Left renal pelvis (tissue), 4 donors: ENCODE results near the gene ZDHHC14. TPM values are rescaled to one million over a fixed set of nuclear protein-coding genes. Genes with fewer than 3 reads are reported as not detected.
"Not testable (repeated sequence)": the region's sequence is repeated elsewhere in the genome, so short reads cannot be mapped to it uniquely, and the experiment has no call there.

Experiments
- DNase-seq, 4 donors: peaks; one replicate each; pipeline ENCODE4 v3.0.0-alpha.2; 2013; ENCODE audit warnings: low read depth in 4 of 4, low spot score in 3 of 4
- polyA plus RNA-seq, 4 donors: library from polyadenylated mRNA; unstranded; fragments of 120-200 nt; gene quantifications; one replicate each; pipeline ENCODE4 v1.2.1, GENCODE V29; 2013; ENCODE audit not compliant: insufficient read length in 4 of 4

Gene ZDHHC14
- polyA plus RNA-seq, 4 donors: 14.3 to 25.1 (median 21.5) TPM

DNA sequence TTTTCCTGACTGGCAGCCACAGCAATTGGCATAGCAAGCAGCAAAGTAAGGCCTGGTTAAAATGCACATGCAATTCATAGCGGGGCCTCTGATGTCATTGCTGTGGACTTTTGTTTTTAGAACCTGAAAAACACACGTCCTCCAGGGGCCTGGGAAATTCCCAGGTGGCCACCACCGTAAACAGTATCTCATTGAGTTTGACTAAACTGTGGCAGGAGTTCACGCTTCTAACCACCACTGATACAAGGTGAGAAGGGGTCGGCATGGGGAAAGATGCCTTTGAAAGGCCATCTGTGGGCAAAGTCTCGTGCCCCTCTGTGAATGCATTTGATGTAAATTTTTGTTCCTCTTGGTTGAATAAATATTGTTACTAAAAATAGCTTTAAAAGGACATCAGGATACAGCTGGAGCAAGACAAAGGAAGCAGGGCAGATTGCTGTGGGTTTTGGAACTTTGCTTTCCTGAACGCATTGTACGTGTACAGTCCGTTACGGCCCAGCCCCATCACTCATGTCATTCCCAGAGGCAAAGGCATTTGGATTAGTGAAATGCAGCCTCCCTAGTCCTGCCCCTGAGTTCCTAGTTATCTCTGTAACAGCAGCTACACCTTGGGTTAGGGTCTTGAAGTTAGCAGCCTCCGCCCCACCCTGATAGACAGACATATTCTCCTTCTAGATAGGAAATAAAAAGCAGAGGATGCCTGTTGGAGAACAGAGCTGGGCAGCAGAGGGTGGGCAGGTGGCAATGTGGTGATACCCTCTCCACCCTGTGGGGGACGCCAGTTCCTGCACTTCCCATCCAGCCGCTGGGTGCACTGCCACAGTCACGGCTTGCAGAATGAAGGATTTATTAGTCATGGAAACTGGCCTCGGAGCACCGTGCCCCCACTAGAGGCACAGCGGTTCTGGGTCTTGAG is 80.3 kb downstream of the ZDHHC14 start:
- no peak for DNase-seq

DNA sequence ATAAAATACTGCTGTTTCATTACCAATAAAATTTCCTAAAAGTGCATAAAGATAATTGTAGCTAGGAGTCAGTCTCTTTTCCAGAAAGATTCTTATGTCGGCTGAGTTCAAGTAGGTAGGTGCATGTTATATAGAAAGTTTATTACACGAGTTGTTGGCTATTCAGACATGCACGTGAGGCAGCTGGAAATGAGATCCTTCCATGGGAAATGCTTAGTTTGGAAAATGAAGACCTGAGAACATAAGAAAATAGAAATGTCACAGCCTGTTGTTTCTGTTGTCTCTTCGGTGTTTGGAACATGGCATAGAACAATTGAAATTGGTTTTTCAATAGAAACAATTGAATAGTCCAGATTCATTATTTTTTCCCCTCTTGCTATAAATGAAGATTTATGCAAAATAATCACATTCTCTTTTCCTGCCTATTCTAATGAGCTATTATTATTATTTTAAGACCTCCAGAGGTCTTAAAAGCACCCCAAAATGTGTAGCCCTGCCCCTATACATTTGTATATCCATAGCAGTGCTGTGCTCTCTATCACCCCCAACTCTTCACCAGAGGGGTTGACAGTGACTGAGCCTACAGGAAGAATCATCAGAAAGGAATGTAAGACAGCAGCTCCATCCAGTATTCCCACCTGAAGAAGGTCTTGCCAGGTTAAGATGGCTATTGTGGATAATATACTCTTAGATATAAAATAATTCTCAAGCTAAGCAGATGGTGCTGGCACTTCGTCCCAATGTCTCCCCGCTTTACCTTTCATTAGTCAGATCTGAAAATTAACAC is 82.2 kb downstream of the ZDHHC14 start:
- no peak for DNase-seq

DNA sequence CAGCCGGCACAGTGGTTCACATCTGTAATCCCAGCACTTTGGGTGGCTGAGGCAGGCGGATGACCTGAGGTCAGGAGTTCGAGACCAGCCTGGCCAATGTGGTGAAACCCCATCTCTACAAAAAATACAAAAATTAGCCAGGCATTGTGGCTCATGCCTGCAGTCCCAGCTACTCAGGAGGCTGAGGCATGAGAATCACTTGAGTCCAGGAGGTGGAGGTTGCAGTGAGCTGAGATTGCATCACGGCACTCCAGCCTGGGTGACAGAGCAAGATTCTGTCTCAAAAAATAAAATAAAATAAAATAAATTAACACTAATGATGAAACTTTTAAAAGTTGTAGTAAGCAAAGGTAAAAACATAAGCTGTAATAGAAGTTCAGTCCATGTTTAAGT is 82.7 kb downstream of the ZDHHC14 start:
- DNase-seq: not testable (repeated sequence)

DNA sequence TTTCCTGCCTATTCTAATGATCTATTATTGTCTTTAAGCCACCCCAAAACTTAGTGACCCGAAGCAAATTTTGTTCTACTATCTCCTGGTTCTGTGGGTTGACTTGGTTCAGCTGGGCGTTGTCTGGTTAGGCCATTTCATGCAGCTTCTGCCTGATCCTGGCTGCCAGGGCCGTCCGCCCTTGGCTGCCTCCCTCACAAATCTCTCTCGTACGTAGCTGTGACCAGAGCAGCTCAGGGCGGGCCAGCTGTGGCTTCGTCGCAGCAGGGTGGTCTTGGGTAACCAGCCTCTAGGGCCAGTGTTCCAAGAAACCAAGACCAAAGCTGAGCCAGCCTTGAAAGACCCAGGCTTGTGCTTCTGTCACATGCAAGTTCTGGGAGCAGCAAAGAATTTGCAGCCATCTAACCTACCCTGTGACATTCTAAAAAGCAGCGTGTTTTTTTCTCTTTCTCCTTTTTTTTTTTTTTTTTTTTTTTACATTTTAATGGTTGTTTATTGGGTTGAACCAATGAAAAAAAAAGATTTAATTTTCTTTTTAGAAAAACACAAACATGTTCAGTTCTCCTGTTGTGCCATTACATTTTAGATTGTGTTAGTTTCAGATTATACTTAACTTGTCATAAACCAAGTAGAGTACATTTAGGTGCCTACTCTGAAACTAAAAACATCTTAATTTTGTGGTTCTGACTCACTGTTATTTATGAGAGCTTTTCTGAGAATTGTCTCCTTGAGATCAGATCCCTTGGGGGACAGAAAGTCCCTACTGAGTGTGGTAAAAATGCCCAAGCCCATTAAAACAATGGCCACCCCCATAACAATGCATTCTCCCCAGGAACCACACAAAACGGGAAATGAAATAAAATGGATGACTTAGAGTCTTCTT is 83.9 kb downstream of the ZDHHC14 start:
- no peak for DNase-seq

DNA sequence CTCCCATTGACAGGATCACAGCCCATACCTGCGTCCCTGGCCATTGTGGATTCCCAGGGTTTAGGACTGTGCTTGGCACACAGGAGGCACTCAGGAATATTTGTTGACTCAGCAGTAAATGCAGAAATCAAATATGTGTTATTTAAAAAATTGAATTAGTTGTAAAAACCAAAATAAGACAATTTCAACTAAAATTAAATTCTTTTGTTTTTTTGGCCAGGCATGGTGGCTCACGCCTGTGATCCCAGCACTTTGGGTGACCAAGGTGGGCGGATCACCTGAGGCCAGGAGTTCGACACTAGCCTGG is 85.3 kb downstream of the ZDHHC14 start:
- DNase-seq: no peak

DNA sequence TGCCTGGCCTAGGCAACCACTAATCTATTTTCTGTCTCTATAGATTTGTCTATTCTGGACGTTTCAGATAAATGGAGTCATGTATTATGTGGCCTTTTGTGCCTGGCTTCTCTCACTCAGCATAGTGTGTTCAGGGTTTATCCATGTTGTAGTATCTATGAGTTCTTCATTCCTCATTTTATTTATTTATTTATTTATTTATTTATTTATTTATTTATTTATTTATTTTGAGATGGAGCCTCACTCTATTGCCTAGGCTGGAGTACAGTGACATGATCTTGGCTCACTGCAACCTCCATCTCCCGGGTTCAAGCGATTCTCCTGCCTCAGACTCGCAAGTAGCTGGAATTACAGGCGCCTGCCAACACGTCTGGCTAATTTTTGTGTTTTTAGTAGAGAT is 86.3 kb downstream of the ZDHHC14 start:
- DNase-seq: not testable (repeated sequence)

DNA sequence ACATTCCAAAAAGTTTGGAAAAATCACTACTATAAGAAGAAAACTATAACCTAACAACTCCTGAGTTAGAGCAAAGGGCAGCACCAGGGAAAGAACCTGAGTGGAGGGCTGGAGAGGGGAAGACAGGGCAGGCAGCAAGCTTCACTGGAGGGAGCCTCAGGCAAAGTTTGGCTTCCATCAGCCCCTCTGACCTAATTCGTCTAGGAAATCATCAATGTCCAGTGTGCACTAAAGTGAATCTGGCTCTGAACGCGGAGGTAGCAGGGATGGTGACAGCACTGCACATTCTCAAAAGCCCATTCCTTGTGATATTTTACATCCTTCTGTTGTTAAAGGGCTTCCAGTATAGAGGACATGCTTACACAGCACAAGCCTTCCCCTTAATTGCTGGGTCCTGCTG is 87.1 kb downstream of the ZDHHC14 start:
- no peak for DNase-seq

DNA sequence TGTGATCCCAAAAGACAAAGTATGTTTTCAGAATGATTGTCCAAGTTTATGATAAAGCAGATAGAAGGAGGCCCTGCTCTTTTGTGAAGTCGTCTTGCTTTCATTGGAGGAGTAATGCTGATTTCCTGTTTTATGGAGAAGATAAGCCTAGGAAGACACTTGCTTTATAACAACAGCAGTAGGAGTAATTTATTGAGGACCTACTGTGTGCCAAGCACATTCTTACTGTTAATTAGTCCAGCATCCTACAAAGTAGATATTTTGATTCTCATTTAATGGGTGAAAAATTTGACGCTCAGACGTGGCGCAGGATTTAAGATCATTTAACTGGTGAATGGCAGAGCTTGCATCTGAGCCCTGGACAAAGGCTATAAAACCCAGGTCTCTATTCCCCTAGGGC is 87.6 kb downstream of the ZDHHC14 start:
- no peak for DNase-seq

DNA sequence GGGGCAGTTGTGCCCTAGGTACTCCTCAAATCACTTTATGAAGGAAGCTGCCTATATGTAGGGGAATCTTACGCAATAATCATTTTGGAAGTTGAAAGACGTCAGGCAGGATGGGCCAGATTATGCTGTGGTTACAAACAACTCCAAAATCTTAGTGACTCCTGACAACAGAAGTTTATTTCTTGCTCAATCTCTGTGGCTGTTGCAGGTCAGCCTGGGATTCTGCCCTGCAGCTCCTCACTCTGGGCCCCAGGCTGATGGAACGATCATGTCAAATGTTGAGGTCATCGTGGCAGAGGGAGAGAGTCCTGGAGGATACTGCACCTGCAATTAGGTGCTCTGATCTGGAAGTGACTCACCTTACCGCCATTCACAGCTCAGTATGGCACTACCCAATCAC is 88.4 kb downstream of the ZDHHC14 start:
- no peak for DNase-seq

DNA sequence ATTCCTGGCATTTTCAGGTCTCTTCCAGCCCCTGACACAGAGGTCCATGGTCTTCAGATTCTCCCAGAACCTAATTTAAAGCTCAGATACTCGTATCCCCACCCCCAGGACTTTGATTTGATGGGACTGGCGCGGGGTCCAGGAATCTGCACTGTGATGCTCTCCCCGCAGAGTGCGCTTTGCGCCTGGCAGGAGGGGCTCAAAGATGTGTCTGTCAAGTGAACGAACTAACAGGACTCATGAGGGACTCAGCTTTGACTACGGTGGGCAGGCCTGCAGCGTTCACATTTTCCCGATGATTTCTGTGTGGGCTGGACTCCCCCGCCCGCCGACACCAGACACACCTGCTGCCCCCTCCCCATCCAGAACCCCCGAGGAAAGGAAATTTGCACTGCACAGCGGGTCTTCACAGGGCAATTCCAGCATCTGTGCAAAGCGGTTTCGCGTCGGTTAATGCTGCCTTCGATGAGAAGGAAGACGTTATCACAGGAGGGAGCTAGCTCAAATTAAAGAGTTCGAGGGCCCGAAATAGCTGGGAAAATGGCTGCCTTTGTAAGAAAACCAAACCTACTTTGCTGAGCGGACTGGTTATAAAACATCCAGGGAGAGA is 90.2 kb downstream of the ZDHHC14 start:
- DNase-seq: no peak

DNA sequence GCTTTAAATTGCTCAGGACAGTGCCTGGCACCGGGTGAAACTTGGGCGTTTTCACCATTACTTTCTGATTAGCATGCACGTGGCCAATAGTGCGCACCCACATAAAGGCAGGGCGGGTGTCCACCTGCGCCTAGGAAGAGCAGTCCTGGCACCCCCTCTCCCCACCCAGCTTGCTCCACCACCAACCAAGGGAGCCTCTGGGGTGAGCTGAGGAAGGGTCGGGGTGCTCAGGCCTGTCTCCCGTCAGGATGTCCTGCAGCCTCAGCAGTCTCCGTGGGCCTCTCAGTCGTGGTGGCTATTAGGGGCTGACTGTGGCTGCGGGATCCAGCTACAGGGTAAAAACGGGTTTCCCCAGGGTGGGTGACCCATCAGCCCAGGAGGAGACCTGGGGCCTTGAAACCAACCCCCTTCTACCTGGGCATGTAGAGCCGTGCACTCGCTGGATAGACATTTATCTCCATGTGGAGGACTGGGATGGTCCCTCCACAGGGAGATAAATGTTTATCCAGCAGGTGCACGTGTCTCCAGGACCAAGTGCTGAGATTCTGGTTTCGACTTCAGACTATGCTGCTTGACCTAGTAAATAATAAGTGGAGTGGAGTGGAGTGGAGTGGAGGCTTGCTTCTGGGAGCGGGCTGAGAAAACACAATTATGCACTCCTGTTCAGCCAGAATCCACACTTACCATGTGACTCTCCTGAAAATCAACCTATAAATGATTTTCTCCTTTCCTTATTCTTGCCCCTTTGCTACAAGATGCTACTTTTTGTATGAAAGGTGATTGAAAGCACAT is 91.1 kb downstream of the ZDHHC14 start:
- DNase-seq: no peak

DNA sequence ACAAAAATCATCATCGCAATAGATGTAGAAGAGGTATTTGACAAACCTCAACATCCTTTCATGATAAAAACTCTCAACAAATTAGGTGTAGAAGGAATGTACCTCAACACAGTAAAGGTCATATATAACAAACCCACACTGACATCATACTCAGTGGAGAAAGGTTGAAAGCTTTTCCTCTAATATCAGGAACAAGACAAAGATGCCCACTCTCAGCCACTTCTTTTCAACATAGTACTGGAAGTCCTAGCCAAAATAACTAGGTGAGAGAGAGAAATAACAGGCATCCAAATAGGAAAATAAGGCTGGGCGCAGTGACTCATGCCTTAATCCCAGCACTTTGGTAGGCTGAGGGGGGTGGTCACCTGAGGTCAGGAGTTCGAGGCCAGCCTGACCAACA is 95.8 kb downstream of the ZDHHC14 start:
- no peak for DNase-seq

DNA sequence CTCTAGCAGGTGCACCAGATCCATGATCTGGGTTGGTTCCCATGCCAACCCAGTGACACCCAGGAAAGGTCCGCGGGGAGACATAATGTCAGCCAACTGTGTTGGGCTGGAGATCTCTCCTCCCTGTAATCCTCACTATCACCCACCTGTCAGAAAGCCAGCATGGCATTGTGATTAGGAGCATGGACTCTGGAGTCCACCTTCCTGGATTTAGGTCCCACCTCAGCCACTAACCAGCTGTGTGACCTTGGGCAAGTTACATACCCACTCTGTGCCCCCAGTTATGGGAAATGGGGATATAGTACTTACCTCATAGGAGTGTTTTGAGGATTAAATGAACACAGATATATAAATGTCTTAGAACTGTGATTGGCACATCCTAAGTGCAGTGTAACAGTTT is 97.9 kb downstream of the ZDHHC14 start:
- no peak for DNase-seq

DNA sequence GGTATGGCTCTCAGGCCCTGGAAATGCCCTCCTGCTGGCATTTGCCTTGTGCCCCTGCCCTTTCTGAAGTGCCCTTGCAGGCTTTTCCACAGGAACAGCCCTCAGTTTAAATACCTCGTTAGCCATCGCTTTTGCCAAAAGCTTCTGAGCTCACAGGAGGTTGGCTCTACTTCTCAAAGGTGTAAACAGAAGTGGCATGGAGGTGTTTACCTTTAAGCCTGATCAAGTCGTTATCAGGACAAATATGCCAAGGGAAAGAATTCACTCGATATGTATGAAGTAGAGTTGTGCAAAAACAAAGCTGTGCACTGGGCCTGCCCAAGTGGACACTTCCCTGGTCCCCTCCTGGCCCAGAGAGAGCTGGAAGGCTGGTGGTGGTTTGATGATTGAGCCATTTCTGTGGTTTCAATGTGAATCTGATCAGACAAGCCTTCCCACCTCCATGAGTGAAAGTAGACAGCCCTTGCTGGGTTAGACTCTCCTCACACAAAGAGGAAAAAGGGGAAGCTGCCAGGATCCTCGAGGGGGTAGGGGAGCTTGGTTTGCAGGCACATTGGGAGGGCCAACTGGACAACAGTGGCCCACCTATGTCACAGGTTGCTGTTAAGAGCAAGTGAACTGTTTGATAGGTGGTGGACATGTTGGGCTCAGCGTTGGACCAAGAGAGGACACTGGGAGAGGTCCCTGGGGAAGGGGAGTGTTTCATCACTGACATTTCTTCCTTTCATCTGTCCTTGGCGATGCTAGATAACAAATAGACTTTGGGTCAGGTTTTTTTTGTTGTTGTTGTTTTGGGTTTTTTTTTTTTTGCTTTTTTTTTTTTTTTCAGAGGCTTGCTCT is 98.7 kb downstream of the ZDHHC14 start:
- DNase-seq: no peak

DNA sequence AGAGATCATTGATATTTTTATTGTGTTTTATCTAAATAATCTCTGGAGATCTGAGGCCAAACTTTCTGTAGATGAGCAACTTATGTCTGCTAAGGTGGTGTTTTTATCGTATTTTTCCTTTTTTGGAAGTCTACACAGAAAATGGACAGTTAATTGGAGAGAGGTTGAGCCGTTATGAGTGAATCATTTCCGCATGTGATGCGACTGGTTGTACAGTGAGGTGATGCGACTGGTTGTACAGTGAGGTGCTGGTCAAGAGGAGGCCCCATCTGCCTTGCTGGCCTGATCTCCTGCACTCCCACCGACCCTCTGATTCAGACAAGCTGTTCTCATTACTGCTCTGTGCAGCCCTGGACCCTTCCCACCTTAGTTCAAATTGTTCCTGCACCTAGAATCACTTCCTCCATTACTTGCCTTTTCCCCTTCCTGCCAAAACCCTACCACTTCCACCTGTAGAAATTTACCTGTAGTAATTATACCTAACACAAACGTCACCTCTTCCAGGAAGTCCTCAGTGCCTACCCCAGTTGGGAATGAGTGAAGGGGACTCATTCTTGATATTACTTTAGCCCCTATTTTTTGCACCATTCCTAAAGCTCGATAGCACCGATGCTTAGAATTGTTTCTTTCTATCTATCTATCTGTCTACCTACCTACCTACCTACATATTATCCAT is 100.3 kb downstream of the ZDHHC14 start:
- no peak for DNase-seq

DNA sequence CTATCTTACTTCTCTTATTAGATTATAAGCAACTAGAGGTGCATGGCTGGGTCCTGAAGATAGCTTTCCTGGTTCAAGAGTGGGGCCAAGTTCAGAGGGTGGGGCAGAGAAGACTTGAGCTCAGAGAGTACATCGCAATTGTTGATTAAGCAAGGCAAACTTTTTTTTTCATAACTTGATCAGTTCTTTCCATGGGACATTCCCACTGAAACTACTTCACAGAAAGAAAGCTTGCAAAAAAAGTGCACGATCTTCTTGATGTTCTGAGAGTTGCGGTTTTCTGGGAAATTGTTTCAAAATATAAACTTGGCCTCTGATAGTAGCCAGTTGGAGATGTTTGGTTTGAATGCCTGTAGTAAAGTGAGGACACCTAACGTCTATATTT is 100.9 kb downstream of the ZDHHC14 start:
- DNase-seq: no peak

DNA sequence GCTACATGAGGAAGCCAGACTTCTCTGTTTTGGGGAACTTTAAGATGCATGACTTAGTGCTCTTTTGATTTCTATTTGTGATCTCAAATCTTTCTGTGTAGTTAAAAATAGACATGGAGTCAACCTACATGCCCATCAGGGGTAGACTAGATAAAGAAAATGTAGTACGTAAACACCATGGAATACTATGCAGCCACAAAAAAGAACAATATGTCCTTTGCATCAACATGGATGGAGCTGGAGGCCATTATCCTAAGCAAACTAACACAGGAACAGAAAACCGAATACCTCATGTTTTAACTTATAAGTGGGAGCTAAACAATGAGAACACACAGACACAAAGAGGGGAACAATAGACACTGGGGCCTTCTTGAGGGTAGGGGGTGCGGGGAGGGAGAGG is 102.8 kb downstream of the ZDHHC14 start:
- DNase-seq: no peak

DNA sequence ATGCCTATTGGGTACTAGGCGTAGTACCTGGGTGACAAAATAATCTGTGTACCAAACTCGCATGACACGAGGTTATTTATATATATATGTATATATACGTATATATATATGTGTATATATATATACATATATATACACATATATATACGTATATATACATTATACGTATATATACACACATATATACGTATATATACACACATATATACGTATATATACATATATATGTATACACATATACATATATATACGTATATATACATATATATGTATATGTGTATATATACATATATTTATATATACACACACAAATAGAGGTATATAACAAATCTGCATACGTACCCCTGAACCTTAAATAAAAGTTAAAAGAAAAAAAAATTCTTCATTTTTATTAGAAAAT is 103.2 kb downstream of the ZDHHC14 start:
- no peak for DNase-seq
